Pons (tissue), 1 donor: Measurements from ENCODE around the gene PRICKLE3.
A peak's percentile ranks its signal among the peaks of the same experiment; 100 is the strongest.
"Not testable (repeated sequence)": the region's sequence is repeated elsewhere in the genome, so short reads cannot be mapped to it uniquely, and the experiment has no call there.

Experiments
- DNase-seq: peaks from one replicate; pipeline ENCODE4 v3.0.0-alpha.2; 2016; ENCODE audit warnings: low spot score

Gene PRICKLE3

DNA sequence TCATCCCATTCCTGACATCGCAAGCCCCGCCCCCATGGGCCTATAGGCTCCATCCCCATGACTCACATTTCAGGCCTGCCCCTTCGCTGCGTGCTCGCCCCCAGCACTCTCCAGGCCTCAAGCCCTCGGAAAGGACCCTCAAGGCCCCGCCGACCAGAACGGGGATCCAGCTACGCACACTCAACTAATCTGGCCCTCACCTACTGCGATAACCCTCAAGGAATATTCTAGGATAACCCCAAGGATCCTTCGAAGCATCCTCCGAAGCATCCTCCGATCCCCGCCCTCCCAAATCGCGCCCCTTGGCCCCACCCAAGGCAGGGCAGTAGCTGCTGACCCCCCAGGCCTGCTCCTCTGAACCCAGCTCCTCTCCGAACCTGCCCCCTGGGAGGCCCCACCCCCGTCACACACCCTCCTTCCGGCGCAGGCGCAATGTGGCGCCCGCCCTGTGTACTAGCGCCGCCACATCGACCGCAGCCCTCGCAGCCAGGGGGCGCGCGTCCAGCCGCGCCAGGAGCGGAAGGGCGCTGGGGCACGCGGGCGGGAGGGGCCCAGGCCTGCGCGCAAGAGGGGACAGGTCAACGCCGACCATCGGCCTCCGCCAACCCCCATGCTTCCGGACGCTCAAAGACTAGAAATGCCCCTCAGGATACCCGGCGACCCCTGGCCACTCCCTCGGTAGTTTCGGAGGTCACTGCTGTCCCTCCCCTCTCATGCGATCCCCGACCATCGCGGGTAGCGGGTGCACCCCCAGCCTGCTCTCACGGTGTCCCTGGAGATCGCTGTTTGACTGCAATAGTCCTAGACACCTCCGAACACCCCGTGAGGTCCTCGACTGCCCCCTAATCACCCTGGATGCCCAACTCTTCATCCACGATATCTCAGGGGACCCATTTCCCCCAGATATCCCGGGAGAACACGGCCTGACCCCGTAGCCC is 30.0 kb downstream of the PRICKLE3 start:
- peak; percentile 86 for DNase-seq

DNA sequence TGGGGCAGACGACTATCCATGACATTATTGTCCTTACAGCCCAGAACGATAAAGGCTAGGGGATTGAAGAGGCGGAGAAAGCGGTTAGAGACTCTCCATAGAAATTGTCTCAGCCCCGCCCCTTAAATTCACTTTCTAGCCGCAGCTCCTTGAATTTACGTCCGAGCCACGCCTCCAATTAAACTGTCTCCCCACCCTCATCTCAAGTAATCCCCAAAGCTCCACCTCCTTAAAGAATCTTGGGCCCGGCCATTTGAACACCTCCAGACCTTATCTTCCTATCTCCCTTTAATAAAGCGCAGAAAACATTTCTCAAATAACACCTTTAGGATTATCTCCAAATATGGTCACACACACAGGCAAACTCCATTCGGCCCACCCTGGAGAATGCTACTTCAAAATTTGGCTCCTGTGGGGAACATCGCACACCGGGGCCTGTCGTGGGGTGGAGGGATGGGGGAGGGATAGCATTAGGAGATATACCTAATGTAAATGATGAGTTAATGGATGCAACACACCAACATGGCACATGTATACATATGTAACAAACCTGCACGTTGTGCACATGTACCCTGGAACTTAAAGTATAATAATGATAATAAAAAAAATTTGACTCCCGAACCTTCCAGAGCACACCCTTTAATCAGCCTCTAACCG is 30.8 kb downstream of the PRICKLE3 start:
- DNase-seq = peak; percentile 44

DNA sequence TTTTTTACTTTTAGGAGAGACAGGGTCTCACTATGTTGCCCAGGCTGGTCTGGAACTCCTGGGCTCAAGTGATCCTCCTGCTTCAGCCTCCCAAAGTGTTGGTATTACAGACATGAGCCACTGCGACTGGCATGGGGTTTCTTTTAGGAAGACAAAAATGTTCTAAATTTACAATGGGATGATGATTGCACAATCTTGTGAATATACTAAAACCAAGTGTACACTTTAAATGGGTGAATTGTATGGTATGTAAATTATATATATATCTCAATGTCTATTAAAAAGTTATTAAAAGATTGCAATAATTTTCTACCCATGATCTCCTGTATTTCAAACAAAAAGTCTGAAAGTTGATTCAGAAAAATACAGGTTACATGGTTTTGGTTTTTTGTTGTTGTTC is 32.7 kb downstream of the PRICKLE3 start:
- no peak for DNase-seq

- not testable (repeated sequence) for DNase-seq
Measured at GRCh38 chrX:49149291-49149690, 36.9 kb downstream of the PRICKLE3 start.

DNA sequence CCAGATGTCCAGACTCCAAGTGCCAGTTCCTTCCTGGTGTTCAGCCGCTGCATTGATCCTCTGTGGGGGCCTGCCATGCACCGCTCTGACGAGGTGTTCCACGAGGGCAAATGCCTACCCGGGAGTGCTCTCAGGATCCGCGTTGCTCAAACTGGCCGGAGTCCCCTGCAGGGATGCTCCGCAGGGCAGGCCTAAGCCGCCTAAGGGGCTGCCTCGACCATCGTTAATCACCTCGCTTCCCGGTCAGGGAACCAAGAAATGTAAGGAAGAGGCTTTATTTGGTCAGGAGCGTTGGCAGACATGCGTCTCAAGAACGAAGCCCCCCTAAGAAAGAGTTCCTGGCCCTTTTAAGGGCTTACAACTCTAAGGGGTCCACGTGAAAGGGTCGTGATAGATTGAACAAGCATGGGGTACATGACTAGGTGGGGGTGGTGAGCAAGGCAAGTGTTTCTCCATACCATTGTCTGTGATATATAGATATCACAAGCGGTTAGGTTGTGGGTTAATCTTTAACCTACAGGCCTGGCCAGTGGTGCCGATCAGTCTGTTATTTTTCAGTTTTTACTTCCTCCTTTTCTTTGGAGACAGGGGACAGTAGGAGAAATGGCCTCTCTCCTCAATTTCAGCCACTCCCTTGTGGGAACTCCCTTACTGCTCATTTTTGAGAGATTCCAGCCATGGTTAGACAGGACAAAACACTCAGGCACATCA is 37.6 kb downstream of the PRICKLE3 start:
- DNase-seq = not testable (repeated sequence)

GRCh38 chrX:49147936-49148335 is 38.2 kb downstream of the PRICKLE3 start:
- DNase-seq = no peak

- DNase-seq = no peak
Measured at GRCh38 chrX:49147282-49147681, 38.9 kb downstream of the PRICKLE3 start.

GRCh38 chrX:49143154-49143553 is 43.0 kb downstream of the PRICKLE3 start:
- not testable (repeated sequence) for DNase-seq

DNA sequence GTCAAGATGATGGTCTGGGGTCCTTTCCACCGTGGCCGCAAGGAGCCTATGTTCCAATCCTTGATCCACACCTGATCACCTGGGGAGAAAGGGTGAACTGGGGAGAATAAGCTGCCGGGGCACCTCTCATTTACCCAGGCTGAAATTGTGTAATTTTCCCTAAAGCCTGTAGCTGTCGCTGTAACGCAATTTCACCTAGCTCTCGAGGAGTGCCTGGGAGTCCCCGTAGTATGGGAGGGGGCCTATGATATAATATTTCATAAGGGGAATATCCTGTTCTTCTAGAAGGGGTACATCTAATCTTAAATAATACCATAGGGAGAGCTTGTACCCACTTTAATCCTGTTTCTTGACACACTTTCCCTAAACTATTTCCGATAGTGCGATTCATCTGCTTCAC is 43.9 kb downstream of the PRICKLE3 start:
- not testable (repeated sequence) for DNase-seq

DNA sequence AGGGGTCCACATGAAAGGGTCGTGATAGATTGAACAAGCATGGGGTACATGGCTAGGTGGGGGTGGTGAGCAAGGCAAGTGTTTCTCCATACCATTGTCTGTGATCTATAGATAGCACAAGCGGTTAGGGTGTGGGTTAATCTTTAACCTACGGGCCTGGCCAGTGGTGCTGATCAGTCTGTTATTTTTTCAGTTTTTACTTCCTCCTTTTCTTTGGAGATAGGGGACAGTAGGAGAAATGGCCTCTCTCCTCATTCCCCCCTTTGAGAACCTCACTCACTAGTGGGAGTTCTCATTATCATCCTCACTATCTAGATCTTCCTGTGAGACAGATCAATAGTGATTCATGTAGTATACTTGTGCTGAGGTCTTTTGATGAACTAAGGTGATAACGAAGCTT is 46.5 kb downstream of the PRICKLE3 start:
- DNase-seq = no peak

DNA sequence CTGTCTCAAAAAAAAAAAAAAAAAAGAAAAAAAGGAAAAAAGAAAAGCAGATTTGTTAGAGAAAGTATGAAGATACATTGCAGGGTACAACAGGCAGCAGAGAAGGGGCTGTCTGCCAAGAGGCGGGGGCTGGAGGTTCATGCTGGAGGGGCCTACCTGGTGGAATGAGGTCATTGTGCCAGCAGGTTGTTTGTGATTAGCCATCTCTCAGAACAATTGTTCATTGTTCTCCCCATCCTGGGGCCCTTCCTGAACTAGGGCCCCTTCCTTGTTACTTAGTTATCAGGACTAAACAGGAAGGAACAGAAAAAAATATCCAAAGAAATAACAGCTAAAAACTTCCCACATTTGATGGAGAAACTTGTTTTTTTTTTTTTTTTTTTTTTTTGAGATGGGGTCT is 48.7 kb downstream of the PRICKLE3 start:
- DNase-seq = no peak

DNA sequence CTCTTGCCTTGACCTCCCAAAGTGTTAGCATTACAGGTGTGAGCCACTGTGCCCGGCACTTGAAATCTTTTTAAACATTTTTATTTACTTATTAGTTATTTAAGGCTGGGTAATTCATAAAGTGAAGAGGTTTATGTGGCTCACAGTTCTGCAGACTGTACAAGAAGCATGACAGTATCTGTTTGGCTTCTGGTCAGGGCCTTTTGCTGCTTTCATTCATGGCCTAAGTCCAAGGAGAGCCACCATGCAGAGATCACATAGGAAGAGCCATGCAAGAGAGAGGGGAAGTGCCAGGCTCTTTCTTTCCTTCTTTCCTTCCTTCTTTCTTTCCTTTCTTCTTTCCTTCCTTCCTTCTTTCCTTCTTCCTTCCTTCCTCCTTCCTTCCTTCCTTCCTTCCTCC is 52.4 kb downstream of the PRICKLE3 start:
- no peak for DNase-seq

GRCh38 chrX:49132275-49132674 is 53.9 kb downstream of the PRICKLE3 start:
- DNase-seq = not testable (repeated sequence)

GRCh38 chrX:49129427-49129826 is 56.7 kb downstream of the PRICKLE3 start:
- DNase-seq = no peak

GRCh38 chrX:49127742-49128258 is 58.4 kb downstream of the PRICKLE3 start:
- not testable (repeated sequence) for DNase-seq
